ENCODE measurements around the gene SSR1.

The SSR1 gene

GRCh38 chr6:7313505-7314165 lies 636 bp upstream of the SSR1 start:
- DNase-seq (ENCODE audit: low spot score in 2 of 2): no peak
- Histone ChIP-seq H3K36me3 (replicated peaks) (peaks cover 13% of the 10 kb centered on the region), H3K4me1 (peaks cover 16% of the 10 kb centered on the region), H3K4me3 (peak overlapping the region; percentile 69), H3K9me3 (no peaks in the 10 kb centered on the region), H3K27me3 (ENCODE audit: low read depth) (no peaks in the 10 kb centered on the region)
- in situ Hi-C loops (cut with MboI; ENCODE audit: low sequenced_read_pairs): no loop called here

GRCh38 chr6:7311917-7312615 lies 933 bp downstream of the SSR1 start:
- Histone ChIP-seq H3K36me3 (replicated peaks) (peaks cover 29% of the 10 kb centered on the region), H3K27me3 (ENCODE audit: low read depth) (no peaks in the 10 kb centered on the region), H3K4me1 (peaks cover 16% of the 10 kb centered on the region), H3K4me3 (peak overlapping the region; percentile 69), H3K9me3 (no peaks in the 10 kb centered on the region)
- in situ Hi-C loops (cut with MboI; ENCODE audit: low sequenced_read_pairs): no loop called here
- peak in 1 of 2 experiments; percentile 17 for DNase-seq (ENCODE audit: low spot score in 2 of 2)

- H3K36me3 ChIP-seq (replicated peaks): peaks cover 33% of the 10 kb centered on the region
- H3K4me1 ChIP-seq: peaks cover 16% of the 10 kb centered on the region
- H3K4me3 ChIP-seq: peak overlapping the region; percentile 69
- in situ Hi-C loops (cut with MboI; ENCODE audit: low sequenced_read_pairs): no loop called here
- H3K27me3 ChIP-seq (ENCODE audit: low read depth): no peaks in the 10 kb centered on the region
- H3K9me3 ChIP-seq: no peaks in the 10 kb centered on the region
- no peak for DNase-seq (ENCODE audit: low spot score in 2 of 2)
These were observed 1.8 kb downstream of the SSR1 start for GRCh38 chr6:7311176-7311575.

- Histone ChIP-seq H3K36me3 (replicated peaks) (peaks cover 53% of the 10 kb centered on the region), H3K27me3 (ENCODE audit: low read depth) (no peaks in the 10 kb centered on the region), H3K4me3 (no peak overlapping the region), H3K4me1 (peaks cover 16% of the 10 kb centered on the region), H3K9me3 (no peaks in the 10 kb centered on the region)
- DNase-seq (ENCODE audit: low spot score in 2 of 2): no peak
- in situ Hi-C loops (cut with MboI; ENCODE audit: low sequenced_read_pairs): no loop called here
These were observed 3.9 kb downstream of the SSR1 start for GRCh38 chr6:7309050-7309449.

GRCh38 chr6:7307533-7307932 lies 5.5 kb downstream of the SSR1 start:
- no peaks in the 10 kb centered on the region for H3K27me3 ChIP-seq (ENCODE audit: low read depth)
- DNase-seq (ENCODE audit: low spot score in 2 of 2): no peak
- in situ Hi-C loops (cut with MboI; ENCODE audit: low sequenced_read_pairs): no loop called here
- H3K4me3 ChIP-seq: no peak overlapping the region
- no peaks in the 10 kb centered on the region for H3K9me3 ChIP-seq
- peaks cover 66% of the 10 kb centered on the region for H3K36me3 ChIP-seq (replicated peaks)
- H3K4me1 ChIP-seq: peaks cover 10% of the 10 kb centered on the region

- Histone ChIP-seq H3K4me1 (no peaks in the 10 kb centered on the region), H3K27me3 (ENCODE audit: low read depth) (no peaks in the 10 kb centered on the region), H3K36me3 (replicated peaks) (peaks cover 91% of the 10 kb centered on the region), H3K4me3 (no peak overlapping the region), H3K9me3 (no peaks in the 10 kb centered on the region)
- in situ Hi-C loops (cut with MboI; ENCODE audit: low sequenced_read_pairs): loop anchor here (5.0 kb wide), 1 partner anchor 87 kb away; no protein-coding TSS in a partner anchor
- DNase-seq (ENCODE audit: low spot score in 2 of 2): no peak
These were observed 8.2 kb downstream of the SSR1 start for GRCh38 chr6:7304821-7305220.

- no peak overlapping the region for H3K4me3 ChIP-seq
- no peaks in the 10 kb centered on the region for H3K9me3 ChIP-seq
- DNase-seq (ENCODE audit: low spot score in 2 of 2): no peak
- H3K36me3 ChIP-seq (replicated peaks): peaks cover 88% of the 10 kb centered on the region
- in situ Hi-C loops (cut with MboI; ENCODE audit: low sequenced_read_pairs): loop anchor here (5.0 kb wide), 1 partner anchor 91 kb away; no protein-coding TSS in a partner anchor
- no peaks in the 10 kb centered on the region for H3K4me1 ChIP-seq
- H3K27me3 ChIP-seq (ENCODE audit: low read depth): no peaks in the 10 kb centered on the region
These were observed 11.3 kb downstream of the SSR1 start for GRCh38 chr6:7301702-7302101.

GRCh38 chr6:7300926-7301325 lies 12.1 kb downstream of the SSR1 start:
- no peaks in the 10 kb centered on the region for H3K27me3 ChIP-seq (ENCODE audit: low read depth)
- no peak for DNase-seq (ENCODE audit: low spot score in 2 of 2)
- H3K4me1 ChIP-seq: no peaks in the 10 kb centered on the region
- H3K4me3 ChIP-seq: no peak overlapping the region
- no peaks in the 10 kb centered on the region for H3K9me3 ChIP-seq
- in situ Hi-C loops (cut with MboI; ENCODE audit: low sequenced_read_pairs): loop anchor here (5.0 kb wide), 1 partner anchor 91 kb away; no protein-coding TSS in a partner anchor
- H3K36me3 ChIP-seq (replicated peaks): peaks cover 89% of the 10 kb centered on the region

- DNase-seq (ENCODE audit: low spot score in 2 of 2): no peak
- in situ Hi-C loops (cut with MboI; ENCODE audit: low sequenced_read_pairs): loop anchor here (25.0 kb wide), 1 partner anchor 589 kb away; no protein-coding TSS in a partner anchor
- no peaks in the 10 kb centered on the region for H3K9me3 ChIP-seq
- no peaks in the 10 kb centered on the region for H3K4me1 ChIP-seq
- peaks cover 86% of the 10 kb centered on the region for H3K36me3 ChIP-seq (replicated peaks)
- H3K27me3 ChIP-seq (ENCODE audit: low read depth): no peaks in the 10 kb centered on the region
- H3K4me3 ChIP-seq: no peak overlapping the region
These were observed 14.9 kb downstream of the SSR1 start for GRCh38 chr6:7298113-7298512.

- DNase-seq (ENCODE audit: low spot score in 2 of 2): no peak
- H3K4me1 ChIP-seq: no peaks in the 10 kb centered on the region
- no peaks in the 10 kb centered on the region for H3K27me3 ChIP-seq (ENCODE audit: low read depth)
- H3K36me3 ChIP-seq (replicated peaks): peaks cover 79% of the 10 kb centered on the region
- in situ Hi-C loops (cut with MboI; ENCODE audit: low sequenced_read_pairs): loop anchor here (25.0 kb wide), 1 partner anchor 591 kb away; no protein-coding TSS in a partner anchor
- no peaks in the 10 kb centered on the region for H3K9me3 ChIP-seq
- no peak overlapping the region for H3K4me3 ChIP-seq
These were observed 16.4 kb downstream of the SSR1 start for GRCh38 chr6:7296602-7297001.

- Histone ChIP-seq H3K36me3 (replicated peaks) (peaks cover 73% of the 10 kb centered on the region), H3K9me3 (no peaks in the 10 kb centered on the region), H3K4me3 (no peak overlapping the region), H3K27me3 (ENCODE audit: low read depth) (no peaks in the 10 kb centered on the region), H3K4me1 (no peaks in the 10 kb centered on the region)
- in situ Hi-C loops (cut with MboI; ENCODE audit: low sequenced_read_pairs): loop anchor here (25.0 kb wide), 1 partner anchor 591 kb away; no protein-coding TSS in a partner anchor
- no peak for DNase-seq (ENCODE audit: low spot score in 2 of 2)
These were observed 17.1 kb downstream of the SSR1 start for GRCh38 chr6:7295916-7296315.

GRCh38 chr6:7292596-7293255 lies 20.3 kb downstream of the SSR1 start:
- H3K27me3 ChIP-seq (ENCODE audit: low read depth): no peaks in the 10 kb centered on the region
- no peaks in the 10 kb centered on the region for H3K9me3 ChIP-seq
- DNase-seq (ENCODE audit: low spot score in 2 of 2): no peak
- in situ Hi-C loops (cut with MboI; ENCODE audit: low sequenced_read_pairs): loop anchor here (25.0 kb wide), 1 partner anchor 595 kb away; no protein-coding TSS in a partner anchor
- no peak overlapping the region for H3K4me3 ChIP-seq
- H3K4me1 ChIP-seq: no peaks in the 10 kb centered on the region
- peaks cover 71% of the 10 kb centered on the region for H3K36me3 ChIP-seq (replicated peaks)

GRCh38 chr6:7290079-7290478 lies 22.9 kb downstream of the SSR1 start:
- no peak for DNase-seq (ENCODE audit: low spot score in 2 of 2)
- Histone ChIP-seq H3K4me1 (no peaks in the 10 kb centered on the region), H3K9me3 (no peaks in the 10 kb centered on the region), H3K27me3 (ENCODE audit: low read depth) (no peaks in the 10 kb centered on the region), H3K36me3 (replicated peaks) (peaks cover 56% of the 10 kb centered on the region), H3K4me3 (no peak overlapping the region)
- in situ Hi-C loops (cut with MboI; ENCODE audit: low sequenced_read_pairs): loop anchor here (25.0 kb wide), 1 partner anchor 597 kb away; no protein-coding TSS in a partner anchor

- in situ Hi-C loops (cut with MboI; ENCODE audit: low sequenced_read_pairs): loop anchor here (25.0 kb wide), 1 partner anchor 602 kb away; no protein-coding TSS in a partner anchor
- no peaks in the 10 kb centered on the region for H3K9me3 ChIP-seq
- peaks cover 33% of the 10 kb centered on the region for H3K36me3 ChIP-seq (replicated peaks)
- DNase-seq (ENCODE audit: low spot score in 2 of 2): no peak
- no peak overlapping the region for H3K4me3 ChIP-seq
- no peaks in the 10 kb centered on the region for H3K4me1 ChIP-seq
- H3K27me3 ChIP-seq (ENCODE audit: low read depth): no peaks in the 10 kb centered on the region
These were observed 27.6 kb downstream of the SSR1 start for GRCh38 chr6:7285416-7285815.
